DMS153 treated with DMSO at 0.1 percent for 48 hours (cell line): Measurements from ENCODE around the gene SND1.
"Not testable (repeated sequence)": the region's sequence is repeated elsewhere in the genome, so short reads cannot be mapped to it uniquely, and the experiment has no call there.

Source experiments
- DNase-seq: peaks from one replicate; lab custom pipeline; 2025; ENCODE audit not compliant: unreplicated experiment; lab: John Stamatoyannopoulos, UW

Gene SND1

GRCh38 chr7:127950233-127950935 is 298.4 kb downstream of the SND1 start:
- no peak for DNase-seq

- DNase-seq: no peak
These were observed 301.7 kb downstream of the SND1 start for GRCh38 chr7:127953423-127954356.

- DNase-seq: no peak
These were observed 302.4 kb downstream of the SND1 start for GRCh38 chr7:127954357-127954748.

GRCh38 chr7:127955051-127955531 is 303.1 kb downstream of the SND1 start:
- no peak for DNase-seq

- DNase-seq: no peak
These were observed 305.9 kb downstream of the SND1 start for GRCh38 chr7:127957886-127958285.

GRCh38 chr7:127959770-127960169 is 307.8 kb downstream of the SND1 start:
- DNase-seq: no peak

GRCh38 chr7:127961786-127962453 is 309.9 kb downstream of the SND1 start:
- DNase-seq: no peak

GRCh38 chr7:127962589-127963361 is 310.8 kb downstream of the SND1 start:
- DNase-seq: no peak

- not testable (repeated sequence) for DNase-seq
These were observed 311.9 kb downstream of the SND1 start for GRCh38 chr7:127963850-127964249.

GRCh38 chr7:127967281-127967680 is 315.3 kb downstream of the SND1 start:
- no peak for DNase-seq

GRCh38 chr7:127968547-127968946 is 316.6 kb downstream of the SND1 start:
- no peak for DNase-seq

- DNase-seq: no peak
These were observed 321.8 kb downstream of the SND1 start for GRCh38 chr7:127973832-127974231.

GRCh38 chr7:127974446-127975035 is 322.5 kb downstream of the SND1 start:
- DNase-seq: no peak

GRCh38 chr7:127976056-127976737 is 324.2 kb downstream of the SND1 start:
- no peak for DNase-seq

GRCh38 chr7:127976738-127977120 is 324.7 kb downstream of the SND1 start:
- no peak for DNase-seq

GRCh38 chr7:127978421-127978820 is 326.4 kb downstream of the SND1 start:
- DNase-seq: no peak

GRCh38 chr7:127979113-127979727 is 327.2 kb downstream of the SND1 start:
- DNase-seq: no peak

GRCh38 chr7:127979728-127980126 is 327.7 kb downstream of the SND1 start:
- DNase-seq: no peak

GRCh38 chr7:127980901-127981300 is 328.9 kb downstream of the SND1 start:
- no peak for DNase-seq
